Liver (tissue), 9 donors: ENCODE measurements around the gene CBX4. TPM values are rescaled to one million over a fixed set of nuclear protein-coding genes. Genes with fewer than 3 reads are reported as not detected.
A peak's percentile ranks its signal among the peaks of the same experiment; 100 is the strongest.
"Not testable (repeated sequence)": the region's sequence is repeated elsewhere in the genome, so short reads cannot be mapped to it uniquely, and the experiment has no call there.

Experiments
- DNase-seq: peaks from one replicate; pipeline ENCODE4 v3.0.0-alpha.2; 2017; ENCODE audit warnings: low spot score
- H3K27ac ChIP-seq, 2 donors: one replicate each; pipeline ENCODE4 v1.7.0; 2013; ENCODE audit warnings: inconsistent platforms in 2 of 2, low read length in 2 of 2, control low read depth in 1 of 2, low read depth in 1 of 2, mild to moderate bottlenecking in 1 of 2
- H3K27me3 ChIP-seq, 4 donors: one replicate each; pipeline versions ENCODE4 v1.6.1 to v1.7.0; 2013; ENCODE audit warnings: low read length in 3 of 4, inconsistent platforms in 1 of 4, mild to moderate bottlenecking in 1 of 4, moderate library complexity in 1 of 4; ENCODE audit not compliant: control insufficient read depth in 4 of 4, insufficient read depth in 4 of 4
- H3K36me3 ChIP-seq, 4 donors: one replicate each; pipeline versions ENCODE4 v1.6.1 to v1.7.0; 2013; ENCODE audit warnings: low read length in 3 of 4, mild to moderate bottlenecking in 3 of 4, low read depth in 1 of 4, moderate library complexity in 1 of 4; ENCODE audit not compliant: control insufficient read depth in 4 of 4, insufficient read depth in 3 of 4
- H3K4me1 ChIP-seq, 4 donors: one replicate each; pipeline versions ENCODE4 v1.6.1 to v1.7.0; 2013; ENCODE audit warnings: low read length in 3 of 4, mild to moderate bottlenecking in 3 of 4, moderate library complexity in 1 of 4; ENCODE audit not compliant: control insufficient read depth in 4 of 4, insufficient read depth in 4 of 4
- H3K4me3 ChIP-seq, 3 donors: one replicate each; pipeline versions ENCODE4 v1.6.1 to v1.7.0; 2013; ENCODE audit warnings: low read length in 3 of 3, control low read depth in 1 of 3, low read depth in 1 of 3, mild to moderate bottlenecking in 1 of 3
- H3K9ac ChIP-seq, 2 donors: one replicate each; pipeline ENCODE4 v1.7.0; 2013; ENCODE audit warnings: low read length in 2 of 2, mild to moderate bottlenecking in 2 of 2, moderate library complexity in 2 of 2, control low read depth in 1 of 2, low read depth in 1 of 2
- H3K9me3 ChIP-seq, 4 donors: one replicate each; pipeline versions ENCODE4 v1.6.1 to v1.7.0; 2013; ENCODE audit warnings: low read length in 3 of 4; ENCODE audit not compliant: control insufficient read depth in 4 of 4
- CTCF ChIP-seq: fragments of 150-350 bp; IDR thresholded peaks from 2 replicates; pipeline ENCODE4 v1.5.1; 2017; ENCODE audit warnings: improper control_type of control experiment, low read depth, low read length; ENCODE audit not compliant: missing input control
- EGR1 ChIP-seq, 2 donors: IDR thresholded peaks; 2 replicates each; pipeline ENCODE4 v1.6.1; 2016 to 2018; ENCODE audit warnings: antibody characterized with exemption in 2 of 2, low read depth in 2 of 2
- HNF4A ChIP-seq, 2 donors: conservative IDR thresholded peaks; 2 replicates each; pipeline ENCODE4 v1.6.1; 2016; ENCODE audit warnings: antibody characterized with exemption in 2 of 2, mild to moderate bottlenecking in 2 of 2
- MAX ChIP-seq: IDR thresholded peaks from 2 replicates; pipeline ENCODE4 v1.6.1; 2016; ENCODE audit warnings: antibody characterized with exemption
- REST ChIP-seq: IDR thresholded peaks from 2 replicates; pipeline ENCODE4 v1.6.1; 2016; ENCODE audit warnings: antibody characterized with exemption, mild to moderate bottlenecking
- SP1 ChIP-seq: IDR thresholded peaks from 2 replicates; pipeline ENCODE4 v1.6.1; 2018; ENCODE audit warnings: antibody characterized with exemption, mild to moderate bottlenecking
- WGBS: extraction: QIAGEN DNeasy Blood & Tissue Kit; methylation state at CpG from one replicate; pipeline ENCODE4 v1.1.7; 2013; 5-methylcytosine and 5-hydroxymethylcytosine counted together
- polyA plus RNA-seq, 2 donors: library from polyadenylated mRNA; stranded (reverse) in 1 of 2; unstranded in 1 of 2; fragments of 200-250 nt in 1 of 2; fragments of >200 nt in 1 of 2; fragmentation: Nextera tagmentation in 1 of 2; extraction: Ambion mirVana in 1 of 2; gene quantifications; one replicate each; pipeline versions ENCODE4 v1.2.1 to v1.2.3, GENCODE V29; 2013 to 2015
- total RNA-seq, 2 donors: library from RNA; depleted of rRNA; stranded (reverse); fragments of >200 nt; gene quantifications; one replicate each; pipeline ENCODE4 v1.2.3, GENCODE V29; 2014
- donor health status: healthy.
- donor health status: healthy.
- donor health status: healthy.
- donor health status: healthy.
- donor health status: healthy.

The CBX4 gene
- total and polyA plus RNA-seq, 4 donors = 4.8 to 8.9 (median 6.3) TPM

- Histone ChIP-seq H3K27me3 (no peaks in the 10 kb centered on the region), H3K9me3 (no peaks in the 10 kb centered on the region), H3K4me1 (no peaks in the 10 kb centered on the region), H3K9ac (no peak overlapping the region), H3K27ac (no peak overlapping the region), H3K4me3 (no peak overlapping the region), H3K36me3 (no peaks in the 10 kb centered on the region)
- no peak for DNase-seq
- TF ChIP-seq REST (no peak), HNF4A (conservative IDR thresholded peaks at IDR 0.05) (no peak), EGR1 (IDR thresholded peaks at IDR 0.05; ENCODE audit: low read depth in 2 of 2) (no peak), MAX (no peak)
- 85% methylated on average over 14 of the region's 14 CpGs for WGBS
Observed at GRCh38 chr17:79854080-79855060, 15.1 kb upstream of the CBX4 start.

- not testable (repeated sequence) for H3K9me3 ChIP-seq, DNase-seq, H3K27me3 ChIP-seq, H3K4me3 ChIP-seq, H3K4me1 ChIP-seq, H3K27ac ChIP-seq, H3K36me3 ChIP-seq
- peak overlapping the region in 1 of 2 donors; percentile 72 for H3K9ac ChIP-seq
- WGBS = 85% methylated on average over 10 of the region's 10 CpGs
Observed at GRCh38 chr17:79853168-79853567, 13.9 kb upstream of the CBX4 start.

- H3K36me3 ChIP-seq = no peaks in the 10 kb centered on the region
- H3K9ac ChIP-seq = peak overlapping the region; percentile 66 to 72
- 12% methylated on average over 5 of the region's 5 CpGs for WGBS
- H3K27me3 ChIP-seq = no peaks in the 10 kb centered on the region
- no peaks in the 10 kb centered on the region for H3K4me1 ChIP-seq
- H3K27ac ChIP-seq = peak overlapping the region; percentile 48 to 75
- TF ChIP-seq CTCF (no peak), SP1 (peak; percentile 14)
- H3K9me3 ChIP-seq = no peaks in the 10 kb centered on the region
- DNase-seq = no peak
- H3K4me3 ChIP-seq = peak overlapping the region in 2 of 3 donors; percentile 29 to 46
Observed at GRCh38 chr17:79852748-79853147, 13.5 kb upstream of the CBX4 start.
